GM12878 (cell line): ENCODE data around the gene RAB36. TPM values are rescaled to one million over a fixed set of nuclear protein-coding genes. Genes with fewer than 3 reads are reported as not detected.

Experiments used
- ATAC-seq: fragments of 200-7000 bp; cut with Tn5 transposase; 3 replicates; pipeline ENCODE4 v1.9.1; 2020; ENCODE audit warnings: mild to moderate bottlenecking, moderate library complexity
- BruUV-seq: library from RNA; stranded (reverse); fragments of 400-500 nt; replicated peaks from 2 replicates; lab custom pipeline; 2021; lab: Mats Ljungman, UMichigan
- CTCF ChIA-PET: fragments of 300-600 bp; sonication (Branson Sonifier 250); formaldehyde crosslinking; extraction: SDS; loops from one replicate; lab custom pipeline; 2021; ENCODE audit warnings: inconsistent platforms; lab: Yijun Ruan, JAX
- POLR2A ChIA-PET: fragments of 350-600 bp; formaldehyde crosslinking; extraction: SDS; loops from one replicate; lab custom pipeline; 2021; ENCODE audit warnings: inconsistent platforms; lab: Charles Lee
- RAD21 ChIA-PET: fragments of 300-600 bp; sonication (Branson Sonifier 250); formaldehyde crosslinking; loops from one replicate; lab custom pipeline; 2023; ENCODE audit warnings: antibody characterized with exemption; ENCODE audit not compliant: unreplicated experiment; lab: Charles Lee
- SMC1A ChIA-PET: fragments of 300-600 bp; sonication (Branson Sonifier 250); formaldehyde crosslinking; loops from one replicate; lab custom pipeline; 2023; ENCODE audit not compliant: unreplicated experiment, uncharacterized antibody; lab: Charles Lee
- DNase-seq: peaks from one replicate; pipeline ENCODE4 v3.0.0-alpha.2; 2011; ENCODE audit warnings: low read depth, low spot score
- FAIRE-seq: peaks from 3 replicates; lab custom pipeline; 2011; peaks lifted over from hg19 to GRCh38; lab: Jason Lieb, UNC
- H2AFZ ChIP-seq: 2 replicates; pipeline ENCODE4 v1.6.0; 2011; ENCODE audit warnings: low read depth, low read length, control low read depth; ENCODE audit not compliant: control insufficient read depth
- H3K27ac ChIP-seq: 2 replicates; pipeline ENCODE4 v1.5.1; 2011; ENCODE audit warnings: control low read depth; ENCODE audit not compliant: control insufficient read depth, insufficient read depth
- H3K27me3 ChIP-seq, 2 experiments: replicated peaks in 1 of 2; 2 replicates each; pipeline versions ENCODE4 v1.6.0 to v1.6.1; 2011; ENCODE audit warnings: low read length in 1 of 2; ENCODE audit not compliant: control insufficient read depth in 2 of 2, insufficient read depth in 2 of 2
- H3K36me3 ChIP-seq, 2 experiments: 2 replicates each; pipeline ENCODE4 v1.5.1; 2011; ENCODE audit warnings: low read length in 1 of 2; ENCODE audit not compliant: control insufficient read depth in 2 of 2, insufficient read depth in 2 of 2
- H3K4me1 ChIP-seq: 2 replicates; pipeline ENCODE4 v1.6.1; 2011; ENCODE audit warnings: mild to moderate bottlenecking, low read length, moderate library complexity, mixed read lengths; ENCODE audit not compliant: control insufficient read depth, insufficient read depth
- H3K4me2 ChIP-seq: 2 replicates; pipeline ENCODE4 v1.6.0; 2011; ENCODE audit warnings: control low read depth; ENCODE audit not compliant: control insufficient read depth, insufficient read depth
- H3K4me3 ChIP-seq: fragments of 200-600 bp; sonication (generic); 2 replicates; pipeline ENCODE4 v1.5.1; 2016
- H3K79me2 ChIP-seq: 2 replicates; pipeline ENCODE4 v1.6.0; 2011; ENCODE audit warnings: low read length; ENCODE audit not compliant: control insufficient read depth, insufficient read depth
- H3K9ac ChIP-seq: 2 replicates; pipeline ENCODE4 v1.8.0; 2011; ENCODE audit warnings: low read length, control low read depth, mixed read lengths; ENCODE audit not compliant: control insufficient read depth, insufficient read depth
- H3K9me3 ChIP-seq: replicated peaks from 3 replicates; pipeline ENCODE4 v1.5.1; 2011; ENCODE audit warnings: mild to moderate bottlenecking, low read length; ENCODE audit not compliant: control insufficient read depth, insufficient read depth
- H4K20me1 ChIP-seq: 2 replicates; pipeline ENCODE4 v1.6.0; 2011; ENCODE audit not compliant: control insufficient read depth, insufficient read depth
- GABPA ChIP-seq: IDR thresholded peaks from 2 replicates; pipeline ENCODE4 v1.6.1; 2014; ENCODE audit warnings: antibody characterized with exemption, low read depth, mild to moderate bottlenecking, inconsistent platforms
- NFYA ChIP-seq: IDR thresholded peaks from 2 replicates; pipeline ENCODE4 v1.6.1; 2011; ENCODE audit warnings: low read depth, mild to moderate bottlenecking, low read length, improper control_type of control experiment, borderline replicate concordance
- NR2C2 ChIP-seq: IDR thresholded peaks from 2 replicates; pipeline ENCODE4 v1.6.1; 2011; ENCODE audit warnings: borderline replicate concordance, low read depth; ENCODE audit not compliant: control insufficient read depth, insufficient read length
- SMC3 ChIP-seq: IDR thresholded peaks from 2 replicates; pipeline ENCODE4 v1.6.1; 2011; ENCODE audit warnings: low read length, improper control_type of control experiment, borderline replicate concordance
- SREBF2 ChIP-seq: IDR thresholded peaks from 2 replicates; pipeline ENCODE4 v1.6.1; 2012; ENCODE audit warnings: mild to moderate bottlenecking, low read length
- ZNF24 ChIP-seq: fragments of 450-650 bp; IDR thresholded peaks from 2 replicates; pipeline ENCODE4 v1.6.1; 2017; ENCODE audit warnings: antibody characterized with exemption, mild to moderate bottlenecking
- WGBS: methylation state at CpG from one replicate; pipeline ENCODE4 v1.1.6; 2016; ENCODE audit warnings: low lambda C conversion rate; ENCODE audit not compliant: insufficient replicate concordance, insufficient coverage; ENCODE audit errors: missing lambda C conversion rate; 5-methylcytosine and 5-hydroxymethylcytosine counted together
- in situ Hi-C: fragments of 300-500 bp; cut with MboI; formaldehyde crosslinking; loops from 9 replicates; pipeline ENCODE4 v1.14.3; 2018; ENCODE audit warnings: mixed read lengths
- intact Hi-C: fragments of 100-400 bp; cut with micrococcal nuclease; formaldehyde crosslinking; loops from one replicate; pipeline ENCODE4 v1.14.2; 2022; ENCODE audit not compliant: unreplicated experiment
- polyA plus RNA-seq, 11 experiments: library from polyadenylated mRNA; depleted of rRNA in 4 of 11; unstranded in 6 of 11; stranded (reverse) in 5 of 11; fragments of >200 nt; fragmentation: Nextera tagmentation in 4 of 11; fragmentation: Illumina TruSeq in 1 of 11; extraction: Ambion mirVana in 4 of 11; extraction: Trizol in 1 of 11; gene quantifications; 1 replicate in 1 of 11; 2 replicates in 10 of 11; pipeline versions ENCODE4 v1.2.1 to v1.2.3, GENCODE V29; 2011 to 2016; ENCODE audit warnings: inconsistent platforms in 2 of 11, missing spikeins in 2 of 11, low read depth in 1 of 11
- total RNA-seq, 4 experiments: library from RNA; depleted of rRNA in 3 of 4; stranded (reverse); fragments of >200 nt in 3 of 4; fragmentation: Illumina TruSeq in 1 of 4; extraction: Trizol in 1 of 4; gene quantifications; 2 replicates each; pipeline versions ENCODE4 v1.2.1 to v1.2.3, GENCODE V29; 2013 to 2021
- TF ChIP-seq, protein P1 (sequence below): fragments of 150-350 bp; IDR thresholded peaks from 2 replicates; pipeline ENCODE4 v1.6.1; 2014; ENCODE audit warnings: mild to moderate bottlenecking, low read depth, low read length
- TF ChIP-seq, protein P2 (sequence below): fragments of 450-650 bp; IDR thresholded peaks from 2 replicates; pipeline ENCODE4 v1.6.1; 2016; ENCODE audit warnings: mild to moderate bottlenecking
- TF ChIP-seq, protein P3 (sequence below): IDR thresholded peaks from 2 replicates; pipeline ENCODE4 v1.6.1; 2011; ENCODE audit warnings: low read depth, low read length, improper control_type of control experiment, borderline replicate concordance

RAB36 gene
- total and polyA plus RNA-seq, 10 of the 15 experiments (the other 5 are each of a cell fraction or from before 2014, with no cell fraction given) = 0.31 to 2.7 (median 1.1) TPM

DNA sequence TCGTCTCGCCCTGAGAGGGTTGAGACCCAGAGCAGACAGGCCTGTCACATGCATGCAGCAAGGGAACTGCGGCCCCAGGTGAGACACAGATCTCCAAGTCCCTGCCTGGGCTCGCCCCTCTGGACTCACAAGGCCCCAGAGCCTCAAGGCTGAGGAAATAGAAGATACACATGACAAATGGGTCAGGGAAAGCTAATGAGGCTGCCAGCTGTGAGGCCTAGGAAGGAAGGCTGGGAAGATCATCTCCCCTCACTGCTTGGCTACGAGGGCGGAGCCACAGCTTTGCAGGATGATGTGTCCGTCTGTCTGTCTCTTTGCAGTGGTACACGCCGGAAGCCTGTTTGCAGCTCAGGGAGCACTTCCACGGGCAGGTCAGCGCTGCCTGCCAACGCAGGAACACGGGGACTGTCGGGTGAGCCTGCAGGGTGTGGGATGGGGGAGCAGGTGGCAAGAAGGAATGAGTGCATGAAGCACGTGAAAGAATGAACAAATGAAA lies 4.5 kb downstream of the RAB36 start:
- no peak overlapping the region for H2AFZ ChIP-seq
- FAIRE-seq = no peak
- H3K36me3 ChIP-seq = no peaks in the 10 kb centered on the region
- H4K20me1 ChIP-seq = no peaks in the 10 kb centered on the region
- H3K9me3 ChIP-seq = no peaks in the 10 kb centered on the region
- no peak overlapping the region for H3K9ac ChIP-seq
- no peak for ATAC-seq
- ChIA-PET SMC1A (interaction anchor here (1.2 kb wide), 1 partner anchor 28 kb away, joined by 5 read pairs; no protein-coding TSS in a partner anchor), POLR2A (no interaction called here), RAD21 (interaction anchor here (1.3 kb wide), 1 partner anchor 12 kb away, joined by 3 read pairs; no protein-coding TSS in a partner anchor), CTCF (interaction anchor here (0.6 to 1.5 kb wide), 5 partner anchors 20 to 1040 kb away, joined by 3 to 5 read pairs (median 4); no protein-coding TSS in a partner anchor)
- no peak overlapping the region for H3K4me3 ChIP-seq
- TF ChIP-seq SREBF2 = no peak
- TF ChIP-seq, protein P1, sequence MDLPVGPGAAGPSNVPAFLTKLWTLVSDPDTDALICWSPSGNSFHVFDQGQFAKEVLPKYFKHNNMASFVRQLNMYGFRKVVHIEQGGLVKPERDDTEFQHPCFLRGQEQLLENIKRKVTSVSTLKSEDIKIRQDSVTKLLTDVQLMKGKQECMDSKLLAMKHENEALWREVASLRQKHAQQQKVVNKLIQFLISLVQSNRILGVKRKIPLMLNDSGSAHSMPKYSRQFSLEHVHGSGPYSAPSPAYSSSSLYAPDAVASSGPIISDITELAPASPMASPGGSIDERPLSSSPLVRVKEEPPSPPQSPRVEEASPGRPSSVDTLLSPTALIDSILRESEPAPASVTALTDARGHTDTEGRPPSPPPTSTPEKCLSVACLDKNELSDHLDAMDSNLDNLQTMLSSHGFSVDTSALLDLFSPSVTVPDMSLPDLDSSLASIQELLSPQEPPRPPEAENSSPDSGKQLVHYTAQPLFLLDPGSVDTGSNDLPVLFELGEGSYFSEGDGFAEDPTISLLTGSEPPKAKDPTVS = no peak
- no peak for TF ChIP-seq GABPA
- no peak overlapping the region for H3K4me2 ChIP-seq
- no peaks in the 10 kb centered on the region for H3K27me3 ChIP-seq
- no peak overlapping the region for H3K27ac ChIP-seq
- intact Hi-C loops (loop anchor here (10.0 kb wide), 1 partner anchor 295 kb away; no protein-coding TSS in a partner anchor), in situ Hi-C loops (no loop called here)
- DNase-seq = no peak
- H3K79me2 ChIP-seq = no peaks in the 10 kb centered on the region
- WGBS = 79% methylated on average over 15 of the region's 15 CpGs
- peaks cover 25% of the 10 kb centered on the region for H3K4me1 ChIP-seq
- BruUV-seq = no TSS peak

DNA sequence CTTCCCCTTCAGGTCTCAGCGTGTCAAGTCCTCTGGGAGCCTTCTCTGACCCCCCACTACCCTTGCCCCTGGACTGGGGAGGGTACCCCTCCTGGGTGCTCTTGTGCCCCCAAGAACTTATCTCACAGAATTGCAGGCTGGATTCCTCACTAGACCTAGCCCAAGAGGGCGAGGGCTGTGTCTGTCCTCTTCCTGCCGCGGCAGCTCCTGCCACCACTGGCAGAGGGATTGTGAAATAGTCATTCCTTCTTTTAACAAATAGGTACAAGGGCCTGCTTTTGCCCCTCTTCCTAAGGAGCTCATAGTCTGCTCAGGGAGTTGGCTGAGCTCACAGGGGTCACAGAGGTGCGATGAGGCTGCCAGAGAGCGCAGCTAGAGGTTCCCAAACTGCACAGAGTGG lies 5.5 kb downstream of the RAB36 start:
- Histone ChIP-seq H3K9me3 (no peaks in the 10 kb centered on the region), H3K79me2 (no peaks in the 10 kb centered on the region), H3K4me2 (no peak overlapping the region), H2AFZ (no peak overlapping the region), H3K36me3 (no peaks in the 10 kb centered on the region), H3K27me3 (no peaks in the 10 kb centered on the region), H3K9ac (no peak overlapping the region), H3K27ac (no peak overlapping the region), H3K4me3 (no peak overlapping the region), H3K4me1 (peaks cover 15% of the 10 kb centered on the region), H4K20me1 (no peaks in the 10 kb centered on the region)
- ATAC-seq (no peak), FAIRE-seq (no peak), DNase-seq (no peak)
- intact Hi-C loops = no loop called here
- BruUV-seq = no TSS peak
- CTCF ChIA-PET = interaction anchor here (1.6 kb wide), 1 partner anchor 191 kb away, joined by 4 read pairs; no protein-coding TSS in a partner anchor
- TF ChIP-seq, protein P2, sequence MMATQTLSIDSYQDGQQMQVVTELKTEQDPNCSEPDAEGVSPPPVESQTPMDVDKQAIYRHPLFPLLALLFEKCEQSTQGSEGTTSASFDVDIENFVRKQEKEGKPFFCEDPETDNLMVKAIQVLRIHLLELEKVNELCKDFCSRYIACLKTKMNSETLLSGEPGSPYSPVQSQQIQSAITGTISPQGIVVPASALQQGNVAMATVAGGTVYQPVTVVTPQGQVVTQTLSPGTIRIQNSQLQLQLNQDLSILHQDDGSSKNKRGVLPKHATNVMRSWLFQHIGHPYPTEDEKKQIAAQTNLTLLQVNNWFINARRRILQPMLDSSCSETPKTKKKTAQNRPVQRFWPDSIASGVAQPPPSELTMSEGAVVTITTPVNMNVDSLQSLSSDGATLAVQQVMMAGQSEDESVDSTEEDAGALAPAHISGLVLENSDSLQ = no peak
- no peak for TF ChIP-seq SMC3
- TF ChIP-seq NR2C2 = no peak
- TF ChIP-seq, protein P3, sequence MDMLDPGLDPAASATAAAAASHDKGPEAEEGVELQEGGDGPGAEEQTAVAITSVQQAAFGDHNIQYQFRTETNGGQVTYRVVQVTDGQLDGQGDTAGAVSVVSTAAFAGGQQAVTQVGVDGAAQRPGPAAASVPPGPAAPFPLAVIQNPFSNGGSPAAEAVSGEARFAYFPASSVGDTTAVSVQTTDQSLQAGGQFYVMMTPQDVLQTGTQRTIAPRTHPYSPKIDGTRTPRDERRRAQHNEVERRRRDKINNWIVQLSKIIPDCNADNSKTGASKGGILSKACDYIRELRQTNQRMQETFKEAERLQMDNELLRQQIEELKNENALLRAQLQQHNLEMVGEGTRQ = no peak
- no peak for TF ChIP-seq NFYA
- no peak for TF ChIP-seq ZNF24
- RAD21 ChIA-PET = no interaction called here
- WGBS = 85% methylated on average over 6 of the region's 6 CpGs
- POLR2A ChIA-PET = no interaction called here
- in situ Hi-C loops = no loop called here
- SMC1A ChIA-PET = interaction anchor here (0.8 kb wide), 1 partner anchor 12 kb away, joined by 3 read pairs; no protein-coding TSS in a partner anchor
